Cardiac muscle cell (in vitro differentiated cells and primary cell): ENCODE measurements around the gene TTC1. TPM values are rescaled to one million over a fixed set of nuclear protein-coding genes. Genes with fewer than 3 reads are reported as not detected.

Experiments used
- DNase-seq, 2 donors: peaks; one replicate each; pipeline versions ENCODE4 v3.0.0 to v3.0.0-alpha.2; 2010 to 2017; ENCODE audit warnings: low read depth in 1 of 2, low spot score in 1 of 2
- H3K27ac ChIP-seq: fragments of 200-600 bp; sonication (generic); 2 replicates; pipeline ENCODE4 v1.5.1; 2016
- H3K27me3 ChIP-seq: fragments of 200-600 bp; sonication (generic); 2 replicates; pipeline ENCODE4 v1.6.0; 2016; ENCODE audit warnings: control low read depth
- H3K36me3 ChIP-seq: fragments of 200-600 bp; sonication (generic); 2 replicates; pipeline ENCODE4 v1.5.1; 2016; ENCODE audit warnings: control low read depth
- H3K4me1 ChIP-seq: fragments of 200-600 bp; sonication (generic); 2 replicates; pipeline ENCODE4 v1.8.1; 2017; ENCODE audit warnings: low read depth, mild to moderate bottlenecking, mixed run types
- H3K4me3 ChIP-seq: fragments of 200-600 bp; sonication (generic); 2 replicates; pipeline ENCODE4 v1.5.1; 2016; ENCODE audit warnings: mild to moderate bottlenecking
- H3K9me3 ChIP-seq: fragments of 200-600 bp; sonication (generic); 2 replicates; pipeline ENCODE4 v1.5.1; 2017; ENCODE audit warnings: low read depth, mild to moderate bottlenecking, control low read depth
- CTCF ChIP-seq: IDR thresholded peaks from 2 replicates; pipeline ENCODE4 v1.5.1; 2012; ENCODE audit warnings: low read depth, mild to moderate bottlenecking, low read length
- polyA plus RNA-seq: library from polyadenylated mRNA; unstranded; fragments of >200 nt; fragmentation: Nextera tagmentation; extraction: Ambion mirVana; gene quantifications from 2 replicates; pipeline ENCODE4 v1.2.1, GENCODE V29; 2016
- total RNA-seq: library from RNA; depleted of rRNA; stranded (reverse); fragments of >200 nt; gene quantifications from 2 replicates; pipeline ENCODE4 v1.2.3, GENCODE V29; 2016

TTC1 gene
- total and polyA plus RNA-seq, 2 experiments from 2014 or later = 28.1 to 54.6 TPM

GRCh38 chr5:160087199-160087598, 78.3 kb downstream of the TTC1 start:
- Histone ChIP-seq H3K27ac (no peak overlapping the region), H3K9me3 (no peaks in the 10 kb centered on the region), H3K27me3 (no peaks in the 10 kb centered on the region), H3K36me3 (no peaks in the 10 kb centered on the region), H3K4me1 (peaks cover 24% of the 10 kb centered on the region), H3K4me3 (no peak overlapping the region)
- DNase-seq = no peak
- TF ChIP-seq CTCF = no peak

- H3K4me3 ChIP-seq = no peak overlapping the region
- H3K36me3 ChIP-seq = peaks cover 3% of the 10 kb centered on the region
- peaks cover 24% of the 10 kb centered on the region for H3K4me1 ChIP-seq
- no peak overlapping the region for H3K27ac ChIP-seq
- no peaks in the 10 kb centered on the region for H3K9me3 ChIP-seq
- no peaks in the 10 kb centered on the region for H3K27me3 ChIP-seq
- no peak for DNase-seq
- TF ChIP-seq CTCF = no peak
Observed at GRCh38 chr5:160088805-160089204, 79.9 kb downstream of the TTC1 start.

GRCh38 chr5:160089531-160089930, 80.6 kb downstream of the TTC1 start:
- Histone ChIP-seq H3K4me3 (no peak overlapping the region), H3K36me3 (peaks cover 3% of the 10 kb centered on the region), H3K4me1 (peaks cover 24% of the 10 kb centered on the region), H3K27me3 (no peaks in the 10 kb centered on the region), H3K9me3 (no peaks in the 10 kb centered on the region), H3K27ac (no peak overlapping the region)
- DNase-seq = no peak
- no peak for TF ChIP-seq CTCF

GRCh38 chr5:160090059-160090458, 81.1 kb downstream of the TTC1 start:
- Histone ChIP-seq H3K4me3 (no peak overlapping the region), H3K9me3 (no peaks in the 10 kb centered on the region), H3K36me3 (peaks cover 3% of the 10 kb centered on the region), H3K27ac (no peak overlapping the region), H3K4me1 (peaks cover 24% of the 10 kb centered on the region), H3K27me3 (no peaks in the 10 kb centered on the region)
- TF ChIP-seq CTCF = no peak
- no peak for DNase-seq

GRCh38 chr5:160092514-160092913, 83.6 kb downstream of the TTC1 start:
- Histone ChIP-seq H3K36me3 (peaks cover 3% of the 10 kb centered on the region), H3K27ac (no peak overlapping the region), H3K9me3 (no peaks in the 10 kb centered on the region), H3K4me3 (no peak overlapping the region), H3K27me3 (no peaks in the 10 kb centered on the region), H3K4me1 (peaks cover 26% of the 10 kb centered on the region)
- DNase-seq = no peak
- TF ChIP-seq CTCF = no peak
